GM19397 (cell line): ENCODE measurements around the gene NR2C2.

Experiments used
- ATAC-seq: cut with Tn5 transposase; IDR thresholded peaks from one replicate; pipeline ENCODE4 v1.9.1; 2021; ENCODE audit warnings: mild to moderate bottlenecking, moderate library complexity; ENCODE audit not compliant: unreplicated experiment

The NR2C2 gene

GRCh38 chr3:15056676-15057404, 109.5 kb downstream of the NR2C2 start:
- no peak for ATAC-seq

- no peak for ATAC-seq
Measured at GRCh38 chr3:15060029-15060428, 112.6 kb downstream of the NR2C2 start.

- no peak for ATAC-seq
Measured at GRCh38 chr3:15063238-15063637, 115.9 kb downstream of the NR2C2 start.

GRCh38 chr3:15063656-15064286, 116.4 kb downstream of the NR2C2 start:
- ATAC-seq, result no peak

- ATAC-seq, result peak; percentile 17
Measured at GRCh38 chr3:15064299-15064834, 117.0 kb downstream of the NR2C2 start.

- peak; percentile 99 for ATAC-seq
Measured at GRCh38 chr3:15064835-15065549, 117.6 kb downstream of the NR2C2 start, which contains the start of gene MRPS25. Gene MRPS25, minus strand, starts transcription at chr3:15065315. Its CDS starts 121 bp downstream, at chr3:15065194.

- ATAC-seq, result no peak
Measured at GRCh38 chr3:15065550-15066007, 118.2 kb downstream of the NR2C2 start.

GRCh38 chr3:15066467-15066866, 119.1 kb downstream of the NR2C2 start:
- ATAC-seq, result no peak

- ATAC-seq, result no peak
Measured at GRCh38 chr3:15069441-15069840, 122.1 kb downstream of the NR2C2 start.

- ATAC-seq, result no peak
Measured at GRCh38 chr3:15071699-15072098, 124.3 kb downstream of the NR2C2 start.

GRCh38 chr3:15074500-15074899, 127.1 kb downstream of the NR2C2 start:
- ATAC-seq, result no peak

- no peak for ATAC-seq
Measured at GRCh38 chr3:15079091-15079490, 131.7 kb downstream of the NR2C2 start.

- ATAC-seq, result no peak
Measured at GRCh38 chr3:15081960-15082664, 134.7 kb downstream of the NR2C2 start.

GRCh38 chr3:15083252-15083651, 135.9 kb downstream of the NR2C2 start:
- no peak for ATAC-seq

- ATAC-seq, result no peak
Measured at GRCh38 chr3:15086263-15086662, 138.9 kb downstream of the NR2C2 start.

GRCh38 chr3:15086699-15087098, 139.3 kb downstream of the NR2C2 start:
- ATAC-seq, result no peak

GRCh38 chr3:15089201-15089600, 141.8 kb downstream of the NR2C2 start:
- no peak for ATAC-seq

- ATAC-seq, result no peak
Measured at GRCh38 chr3:15091575-15091974, 144.2 kb downstream of the NR2C2 start.

- no peak for ATAC-seq
Measured at GRCh38 chr3:15092686-15093085, 145.3 kb downstream of the NR2C2 start.

GRCh38 chr3:15094187-15094875, 146.9 kb downstream of the NR2C2 start:
- no peak for ATAC-seq
